Activated CD4-positive, alpha-beta memory T cell treated with anti-CD3 and anti-CD28 coated beads, Interleukin-2, amount 10 ng/mL, durations not matched to agents 7 days and 5 days (primary cell): ENCODE data around the gene ZNF581. TPM values are rescaled to one million over a fixed set of nuclear protein-coding genes. Genes with fewer than 3 reads are reported as not detected.

Source experiments
- CTCF ChIA-PET: fragments of 350-600 bp; sonication (Branson Sonifier 250); formaldehyde crosslinking; loops from one replicate; lab custom pipeline; 2021; ENCODE audit warnings: antibody characterized with exemption, inconsistent platforms; lab: Charles Lee
- POLR2A ChIA-PET: fragments of 350-600 bp; sonication (Branson Sonifier 250); formaldehyde crosslinking; loops from one replicate; lab custom pipeline; 2021; ENCODE audit warnings: antibody characterized with exemption; lab: Charles Lee
- DNase-seq: peaks from one replicate; pipeline ENCODE4 v3.0.0-alpha.2; 2020
- H3K27ac Mint-ChIP-seq: one replicate; pipeline ENCODE4 v1.8.0; 2021; ENCODE audit warnings: mild to moderate bottlenecking, mixed read lengths
- H3K27me3 Mint-ChIP-seq: one replicate; pipeline ENCODE4 v1.8.0; 2021; ENCODE audit warnings: mixed read lengths
- H3K36me3 Mint-ChIP-seq: one replicate; pipeline ENCODE4 v1.8.0; 2021; ENCODE audit warnings: low read depth, mixed read lengths
- H3K4me1 Mint-ChIP-seq: one replicate; pipeline ENCODE4 v1.8.0; 2021; ENCODE audit warnings: mixed read lengths
- H3K4me3 Mint-ChIP-seq: one replicate; pipeline ENCODE4 v1.8.0; 2021; ENCODE audit warnings: mild to moderate bottlenecking, mixed read lengths
- H3K9me3 Mint-ChIP-seq: one replicate; pipeline ENCODE4 v1.8.0; 2021; ENCODE audit warnings: mixed read lengths
- total RNA-seq, 2 experiments: library from RNA; stranded (reverse); gene quantifications; one replicate each; pipeline ENCODE4 v1.2.3, GENCODE V29; 2021

Gene ZNF581
- total RNA-seq, 2 experiments from 2014 or later, result 26.6 to 30.1 TPM

DNA sequence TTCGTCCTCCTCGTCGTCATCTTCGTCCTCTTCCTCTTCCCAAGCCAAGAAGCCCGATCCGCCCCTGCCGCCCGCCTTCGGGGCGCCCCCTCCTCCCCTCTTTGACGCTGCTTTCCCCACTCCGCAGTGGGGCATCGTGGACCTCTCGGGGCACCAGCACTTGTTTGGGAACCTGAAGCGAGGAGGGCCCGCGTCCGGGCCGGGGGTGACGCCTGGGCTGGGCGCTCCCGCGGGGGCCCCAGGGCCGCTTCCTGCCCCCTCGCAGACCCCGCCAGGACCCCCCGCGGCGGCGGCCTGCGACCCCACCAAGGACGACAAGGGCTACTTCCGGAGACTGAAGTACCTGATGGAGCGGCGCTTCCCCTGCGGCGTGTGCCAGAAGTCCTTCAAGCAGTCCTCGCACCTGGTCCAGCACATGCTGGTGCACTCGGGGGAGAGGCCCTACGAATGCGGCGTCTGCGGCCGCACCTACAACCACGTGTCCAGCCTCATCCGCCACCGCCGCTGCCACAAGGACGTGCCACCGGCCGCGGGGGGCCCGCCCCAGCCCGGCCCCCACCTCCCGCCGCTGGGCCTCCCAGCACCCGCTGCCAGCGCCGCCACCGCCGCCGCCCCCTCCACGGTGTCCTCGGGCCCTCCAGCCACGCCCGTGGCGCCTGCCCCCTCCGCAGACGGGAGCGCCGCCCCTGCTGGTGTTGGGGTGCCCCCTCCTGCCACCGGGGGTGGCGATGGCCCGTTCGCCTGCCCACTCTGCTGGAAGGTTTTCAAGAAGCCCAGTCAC, 29.3 kb upstream of the ZNF581 start:
- DNase-seq, result no peak
- POLR2A ChIA-PET, result no interaction called here
- Mint-ChIP-seq H3K4me3 (no peak overlapping the region), H3K36me3 (peaks cover 31% of the 10 kb centered on the region), H3K4me1 (peaks cover 8% of the 10 kb centered on the region), H3K27ac (no peak overlapping the region), H3K9me3 (no peaks in the 10 kb centered on the region), H3K27me3 (no peaks in the 10 kb centered on the region)
- CTCF ChIA-PET, result no interaction called here

DNA sequence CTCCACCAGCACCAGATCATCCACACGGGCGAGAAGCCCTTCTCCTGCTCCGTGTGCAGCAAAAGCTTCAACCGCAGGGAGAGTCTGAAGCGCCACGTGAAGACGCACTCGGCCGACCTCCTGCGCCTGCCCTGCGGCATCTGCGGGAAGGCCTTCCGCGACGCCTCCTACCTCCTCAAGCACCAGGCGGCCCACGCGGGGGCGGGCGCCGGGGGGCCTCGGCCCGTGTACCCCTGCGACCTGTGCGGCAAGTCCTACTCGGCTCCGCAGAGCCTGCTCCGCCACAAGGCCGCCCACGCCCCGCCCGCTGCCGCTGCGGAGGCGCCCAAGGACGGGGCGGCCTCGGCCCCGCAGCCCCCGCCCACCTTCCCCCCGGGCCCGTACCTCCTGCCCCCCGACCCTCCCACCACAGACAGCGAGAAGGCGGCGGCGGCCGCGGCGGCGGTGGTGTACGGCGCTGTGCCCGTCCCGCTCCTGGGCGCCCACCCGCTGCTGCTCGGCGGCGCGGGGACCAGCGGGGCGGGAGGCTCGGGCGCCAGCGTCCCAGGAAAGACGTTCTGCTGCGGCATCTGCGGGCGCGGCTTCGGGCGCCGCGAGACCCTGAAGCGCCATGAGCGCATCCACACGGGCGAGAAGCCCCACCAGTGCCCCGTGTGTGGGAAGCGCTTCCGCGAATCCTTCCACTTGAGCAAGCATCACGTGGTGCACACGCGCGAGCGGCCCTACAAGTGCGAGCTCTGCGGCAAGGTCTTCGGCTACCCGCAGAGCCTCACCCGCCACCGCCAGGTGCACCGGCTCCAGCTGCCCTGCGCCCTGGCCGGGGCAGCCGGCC, 28.5 kb upstream of the ZNF581 start:
- CTCF ChIA-PET, result no interaction called here
- no peak for DNase-seq

DNA sequence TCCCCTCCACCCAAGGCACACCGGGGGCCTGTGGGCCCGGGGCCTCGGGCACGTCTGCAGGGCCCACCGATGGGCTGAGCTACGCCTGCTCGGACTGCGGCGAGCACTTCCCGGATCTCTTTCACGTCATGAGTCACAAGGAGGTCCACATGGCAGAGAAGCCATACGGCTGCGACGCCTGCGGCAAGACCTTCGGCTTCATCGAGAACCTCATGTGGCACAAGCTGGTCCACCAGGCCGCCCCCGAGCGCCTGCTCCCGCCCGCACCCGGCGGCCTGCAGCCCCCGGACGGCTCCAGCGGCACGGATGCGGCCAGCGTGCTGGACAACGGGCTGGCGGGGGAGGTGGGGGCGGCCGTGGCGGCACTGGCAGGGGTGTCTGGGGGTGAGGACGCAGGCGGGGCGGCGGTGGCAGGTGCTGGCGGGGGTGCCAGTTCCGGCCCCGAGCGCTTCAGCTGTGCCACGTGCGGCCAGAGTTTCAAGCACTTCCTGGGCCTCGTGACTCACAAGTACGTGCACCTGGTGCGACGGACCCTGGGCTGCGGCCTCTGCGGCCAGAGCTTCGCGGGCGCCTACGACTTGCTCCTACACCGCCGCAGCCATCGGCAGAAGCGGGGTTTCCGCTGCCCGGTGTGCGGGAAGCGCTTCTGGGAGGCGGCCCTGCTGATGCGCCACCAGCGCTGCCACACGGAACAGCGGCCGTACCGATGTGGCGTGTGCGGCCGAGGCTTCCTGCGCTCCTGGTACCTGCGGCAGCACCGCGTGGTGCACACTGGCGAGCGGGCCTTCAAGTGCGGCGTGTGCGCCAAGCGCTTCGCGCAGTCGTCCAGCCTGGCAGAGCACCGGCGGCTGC, 27.7 kb upstream of the ZNF581 start:
- Mint-ChIP-seq H3K36me3 (peaks cover 33% of the 10 kb centered on the region), H3K27me3 (no peaks in the 10 kb centered on the region)
- POLR2A ChIA-PET, result interaction anchor here (2.9 kb wide), 1 partner anchor 10 kb away, joined by 11 read pairs; the partner anchor contains the start of gene ZNF865

More for the DNA sequence above, 28.5 kb upstream of the ZNF581 start:
- no peaks in the 10 kb centered on the region for H3K9me3 Mint-ChIP-seq
- H3K4me3 Mint-ChIP-seq, result no peak overlapping the region
- no peak overlapping the region for H3K27ac Mint-ChIP-seq
- H3K27me3 Mint-ChIP-seq, result no peaks in the 10 kb centered on the region
- H3K4me1 Mint-ChIP-seq, result peaks cover 10% of the 10 kb centered on the region
- H3K36me3 Mint-ChIP-seq, result peaks cover 30% of the 10 kb centered on the region
- POLR2A ChIA-PET, result no interaction called here

DNA sequence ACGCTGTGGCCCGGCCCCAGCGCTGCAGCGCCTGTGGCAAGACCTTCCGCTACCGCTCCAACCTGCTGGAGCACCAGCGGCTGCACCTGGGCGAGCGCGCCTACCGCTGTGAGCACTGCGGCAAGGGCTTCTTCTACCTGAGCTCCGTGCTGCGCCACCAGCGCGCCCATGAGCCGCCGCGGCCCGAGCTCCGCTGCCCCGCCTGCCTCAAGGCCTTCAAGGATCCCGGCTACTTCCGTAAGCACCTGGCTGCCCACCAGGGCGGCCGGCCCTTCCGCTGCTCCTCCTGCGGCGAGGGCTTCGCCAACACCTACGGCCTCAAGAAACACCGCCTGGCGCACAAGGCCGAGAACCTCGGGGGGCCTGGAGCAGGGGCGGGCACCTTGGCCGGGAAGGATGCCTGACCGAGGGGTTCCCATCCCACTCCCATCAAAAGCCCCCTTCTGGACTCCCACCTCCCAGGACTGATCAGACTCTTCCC, 27.0 kb upstream of the ZNF581 start:
- peaks cover 12% of the 10 kb centered on the region for H3K4me1 Mint-ChIP-seq
- no peak overlapping the region for H3K4me3 Mint-ChIP-seq
- H3K27me3 Mint-ChIP-seq, result no peaks in the 10 kb centered on the region
- CTCF ChIA-PET, result no interaction called here
- DNase-seq, result no peak
- peaks cover 37% of the 10 kb centered on the region for H3K36me3 Mint-ChIP-seq
- no peaks in the 10 kb centered on the region for H3K9me3 Mint-ChIP-seq
- no peak overlapping the region for H3K27ac Mint-ChIP-seq
- POLR2A ChIA-PET, result interaction anchor here (2.9 kb wide), 1 partner anchor 10 kb away, joined by 11 read pairs; the partner anchor contains the start of gene ZNF865

More for the DNA sequence above, 27.7 kb upstream of the ZNF581 start:
- H3K4me3 Mint-ChIP-seq, result no peak overlapping the region
- peaks cover 15% of the 10 kb centered on the region for H3K4me1 Mint-ChIP-seq
- CTCF ChIA-PET, result no interaction called here
- no peaks in the 10 kb centered on the region for H3K9me3 Mint-ChIP-seq
- H3K27ac Mint-ChIP-seq, result no peak overlapping the region
- no peak for DNase-seq

DNA sequence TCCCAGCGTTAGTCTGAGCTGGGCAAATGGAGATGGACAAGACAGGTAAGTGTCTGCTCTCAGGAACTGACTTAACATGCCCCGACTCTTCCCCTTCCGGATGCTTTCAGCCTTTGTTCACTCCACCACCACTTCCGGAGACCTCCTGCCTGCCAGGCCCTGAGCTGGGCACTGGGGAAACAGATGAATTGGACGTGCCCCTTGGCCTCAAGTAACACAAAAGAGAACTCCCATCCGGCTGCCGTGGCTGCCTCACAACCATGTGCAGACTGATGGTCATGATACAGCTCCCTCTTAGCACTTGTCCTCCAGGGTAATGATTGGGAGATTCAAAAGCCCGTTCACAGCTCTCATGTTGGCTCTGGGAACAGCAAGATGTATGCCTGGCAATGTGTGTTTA, 26.0 kb upstream of the ZNF581 start:
- peaks cover 38% of the 10 kb centered on the region for H3K36me3 Mint-ChIP-seq
- no peak for DNase-seq
- POLR2A ChIA-PET, result interaction anchor here (1.5 to 2.9 kb wide), 2 partner anchors 11 to 141 kb away, joined by 4 to 11 read pairs; partner anchors contain the start of genes ZNF628 and ZNF865
- no peaks in the 10 kb centered on the region for H3K27me3 Mint-ChIP-seq
- no peak overlapping the region for H3K4me3 Mint-ChIP-seq
- no peak overlapping the region for H3K27ac Mint-ChIP-seq
- no peaks in the 10 kb centered on the region for H3K9me3 Mint-ChIP-seq
- CTCF ChIA-PET, result no interaction called here
- H3K4me1 Mint-ChIP-seq, result peaks cover 12% of the 10 kb centered on the region

- Mint-ChIP-seq H3K27me3 (no peaks in the 10 kb centered on the region), H3K4me3 (no peak overlapping the region), H3K27ac (no peak overlapping the region), H3K4me1 (peaks cover 15% of the 10 kb centered on the region), H3K36me3 (peaks cover 32% of the 10 kb centered on the region), H3K9me3 (no peaks in the 10 kb centered on the region)
- DNase-seq, result no peak
- ChIA-PET POLR2A (interaction anchor here (0.8 to 2.9 kb wide), 3 partner anchors 12 to 142 kb away, joined by 3 to 11 read pairs (median 4); partner anchors contain the start of genes FIZ1, ZNF628 and ZNF865), CTCF (interaction anchor here (0.6 to 0.8 kb wide), 2 partner anchors 13 to 114 kb away, joined by 3 to 6 read pairs; no protein-coding TSS in a partner anchor)
Measured at GRCh38 chr19:55618426-55618825, 25.0 kb upstream of the ZNF581 start.

- Mint-ChIP-seq H3K9me3 (no peaks in the 10 kb centered on the region), H3K27me3 (no peaks in the 10 kb centered on the region), H3K4me3 (no peak overlapping the region), H3K4me1 (peaks cover 22% of the 10 kb centered on the region), H3K27ac (no peak overlapping the region), H3K36me3 (peaks cover 34% of the 10 kb centered on the region)
- ChIA-PET CTCF (interaction anchor here (0.6 to 2.2 kb wide), 4 partner anchors 12 to 152 kb away, joined by 3 to 9 read pairs (median 4); partner anchors contain the start of gene ZNF865), POLR2A (interaction anchor here (0.7 kb wide), 1 partner anchor 13 kb away, joined by 3 read pairs; no protein-coding TSS in a partner anchor)
- DNase-seq, result no peak
Measured at GRCh38 chr19:55619286-55619685, 24.2 kb upstream of the ZNF581 start.

DNA sequence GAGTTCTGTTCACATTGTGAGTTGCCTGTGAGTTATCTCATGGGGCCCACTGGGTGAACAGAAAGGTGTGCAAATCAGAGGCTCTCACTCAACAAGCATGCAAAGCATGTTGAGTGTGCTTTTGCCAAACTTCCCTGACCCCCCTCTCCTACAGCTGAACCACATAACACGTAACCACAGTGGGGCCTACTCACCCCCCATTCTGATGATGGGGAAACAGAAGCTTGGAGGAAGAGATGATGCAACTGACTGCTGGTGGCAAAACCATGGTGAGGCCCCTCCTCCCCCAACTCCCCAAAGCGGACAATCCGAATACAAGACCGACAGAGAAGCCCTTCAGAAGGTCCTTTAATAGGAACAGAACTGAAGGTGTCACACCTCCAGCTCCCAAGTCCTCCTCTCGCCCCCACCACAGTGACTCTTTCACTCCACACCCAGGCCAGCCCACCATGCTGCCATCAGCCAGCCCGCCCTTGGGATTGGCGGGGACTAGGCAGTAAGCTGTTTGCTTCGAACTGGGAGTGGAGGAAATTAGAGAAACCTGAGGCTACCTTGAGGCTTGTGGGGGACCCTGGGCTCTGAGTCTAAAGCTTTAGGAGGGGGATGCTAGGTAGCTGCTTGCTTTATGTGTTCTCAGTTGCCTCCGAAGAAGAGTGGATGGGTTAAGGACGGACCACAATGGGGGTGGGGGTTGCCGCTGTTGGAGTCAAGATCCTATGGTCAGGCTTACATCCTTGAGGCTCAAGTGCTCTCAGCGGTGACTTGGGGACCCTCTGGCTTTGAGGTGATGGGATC, 22.8 kb upstream of the ZNF581 start:
- DNase-seq, result no peak
- Mint-ChIP-seq H3K27ac (no peak overlapping the region), H3K9me3 (no peaks in the 10 kb centered on the region), H3K4me1 (peaks cover 31% of the 10 kb centered on the region), H3K36me3 (peaks cover 33% of the 10 kb centered on the region), H3K27me3 (no peaks in the 10 kb centered on the region), H3K4me3 (no peak overlapping the region)
- POLR2A ChIA-PET, result interaction anchor here (1.2 to 1.3 kb wide), 2 partner anchors 9 to 15 kb away, joined by 3 read pairs; partner anchors contain the start of gene ZNF865
- CTCF ChIA-PET, result interaction anchor here (1.1 to 2.2 kb wide), 3 partner anchors 12 to 153 kb away, joined by 3 to 9 read pairs (median 5); partner anchors contain the start of gene ZNF865

DNA sequence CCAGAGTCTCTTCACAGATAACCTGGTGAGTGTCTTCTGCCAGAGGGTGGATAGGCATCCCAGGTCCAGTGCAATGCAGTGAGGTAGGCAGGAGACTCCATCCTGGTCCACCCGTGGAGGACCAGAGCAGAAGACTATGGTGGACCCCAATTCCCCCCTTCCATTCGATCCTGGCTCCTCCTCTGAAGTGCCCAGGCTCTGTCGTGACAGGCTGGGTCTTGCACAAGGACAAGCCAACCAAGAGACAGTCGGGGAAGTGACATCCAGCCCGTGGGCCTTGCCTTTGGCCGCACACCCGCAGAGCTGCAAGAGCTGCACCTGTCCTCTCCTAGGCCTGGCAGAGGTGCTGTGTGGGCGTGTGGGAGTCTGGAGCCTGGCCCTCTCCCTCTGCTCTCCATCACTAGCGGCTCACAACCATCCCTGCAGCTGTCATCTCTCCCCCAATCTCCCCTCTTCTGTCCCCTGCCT, 22.2 kb upstream of the ZNF581 start:
- ChIA-PET POLR2A (interaction anchor here (1.3 to 1.8 kb wide), 2 partner anchors 16 to 22 kb away, joined by 3 to 5 read pairs; partner anchors contain the start of genes FIZ1 and ZNF865), CTCF (interaction anchor here (1.8 to 2.2 kb wide), 2 partner anchors 12 to 15 kb away, joined by 5 to 9 read pairs; partner anchors contain the start of gene ZNF865)
- H3K9me3 Mint-ChIP-seq, result no peaks in the 10 kb centered on the region
- no peaks in the 10 kb centered on the region for H3K27me3 Mint-ChIP-seq
- peaks cover 33% of the 10 kb centered on the region for H3K36me3 Mint-ChIP-seq
- peaks cover 35% of the 10 kb centered on the region for H3K4me1 Mint-ChIP-seq
- H3K4me3 Mint-ChIP-seq, result no peak overlapping the region
- no peak overlapping the region for H3K27ac Mint-ChIP-seq
- no peak for DNase-seq

DNA sequence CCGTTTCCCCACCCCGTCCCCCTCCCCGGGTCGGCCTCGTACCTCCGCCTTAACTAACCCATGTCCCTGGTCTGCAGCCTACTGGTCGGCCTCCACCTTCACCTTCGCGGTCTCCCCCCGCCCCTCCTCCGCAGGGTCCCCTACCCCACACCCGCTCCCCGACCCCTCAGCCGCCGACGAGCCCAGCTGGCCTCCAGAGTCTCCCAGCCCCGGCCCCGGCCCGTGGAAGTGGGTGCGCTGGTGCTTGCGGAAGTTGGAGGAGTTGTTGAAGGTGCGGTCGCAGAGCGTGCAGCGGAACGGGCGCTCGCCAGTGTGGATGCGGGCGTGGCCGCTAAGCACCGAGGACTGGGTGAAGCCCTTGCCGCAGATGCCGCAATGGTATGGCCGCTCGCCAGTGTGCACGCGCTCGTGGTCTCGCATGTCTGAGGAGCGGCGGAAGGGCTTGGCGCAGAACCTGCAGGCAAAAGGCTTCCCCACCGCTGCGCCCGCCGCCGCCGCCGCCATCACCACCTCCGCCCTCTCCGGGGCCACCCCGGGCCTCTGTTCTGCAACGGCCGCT, 21.7 kb upstream of the ZNF581 start:
- H3K4me3 Mint-ChIP-seq, result no peak overlapping the region
- no peak for DNase-seq
- H3K27me3 Mint-ChIP-seq, result peaks cover under 1% of the 10 kb centered on the region
- POLR2A ChIA-PET, result interaction anchor here (1.3 to 1.8 kb wide), 2 partner anchors 16 to 22 kb away, joined by 3 to 5 read pairs; partner anchors contain the start of genes FIZ1 and ZNF865
- CTCF ChIA-PET, result interaction anchor here (1.8 kb wide), 1 partner anchor 11 kb away, joined by 5 read pairs; no protein-coding TSS in a partner anchor
- peaks cover 29% of the 10 kb centered on the region for H3K36me3 Mint-ChIP-seq
- no peak overlapping the region for H3K27ac Mint-ChIP-seq
- peaks cover 40% of the 10 kb centered on the region for H3K4me1 Mint-ChIP-seq
- H3K9me3 Mint-ChIP-seq, result no peaks in the 10 kb centered on the region
